ENCODE data around the gene ZNF536.

DNA sequence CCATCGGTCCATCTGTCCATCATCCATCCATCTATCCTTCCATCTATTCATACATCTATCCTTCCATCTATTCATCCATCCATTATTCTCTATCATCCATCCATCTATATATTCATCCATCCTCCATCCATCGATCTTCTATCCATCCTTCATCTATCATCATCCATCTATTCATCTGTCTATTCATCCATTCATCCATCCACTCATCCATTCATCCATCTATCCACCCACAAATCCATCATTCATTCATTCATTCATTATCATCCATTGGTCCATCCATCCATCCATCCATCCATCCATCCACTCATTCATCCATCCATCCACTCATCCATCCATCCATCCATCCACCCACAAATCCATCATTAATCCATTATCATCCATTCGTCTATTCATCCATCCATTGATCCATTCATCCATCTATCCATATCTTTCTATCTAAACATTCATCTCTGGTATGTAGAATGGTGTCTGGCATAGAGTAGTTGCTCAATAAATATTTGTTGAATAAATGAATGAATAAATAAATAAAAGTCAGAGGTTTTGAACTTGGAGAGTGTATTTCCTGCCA is 36.6 kb downstream of the ZNF536 start:
- TF ChIP-seq CTCF (IDR thresholded peaks at IDR 0.05; ENCODE audit: low read depth, low read length) (no peak), MYC (IDR thresholded peaks at IDR 0.05; ENCODE audit: low read depth, low read length) (no peak), POLR2A (IDR thresholded peaks at IDR 0.05; ENCODE audit: extremely low read depth, insufficient read length) (no peak)
